HG03442 (cell line): ENCODE data around the gene GALT.

Source experiments
- ATAC-seq: cut with Tn5 transposase; IDR thresholded peaks from one replicate; pipeline ENCODE4 v1.9.1; 2021; ENCODE audit warnings: mild to moderate bottlenecking, moderate library complexity; ENCODE audit not compliant: unreplicated experiment

Gene GALT

DNA sequence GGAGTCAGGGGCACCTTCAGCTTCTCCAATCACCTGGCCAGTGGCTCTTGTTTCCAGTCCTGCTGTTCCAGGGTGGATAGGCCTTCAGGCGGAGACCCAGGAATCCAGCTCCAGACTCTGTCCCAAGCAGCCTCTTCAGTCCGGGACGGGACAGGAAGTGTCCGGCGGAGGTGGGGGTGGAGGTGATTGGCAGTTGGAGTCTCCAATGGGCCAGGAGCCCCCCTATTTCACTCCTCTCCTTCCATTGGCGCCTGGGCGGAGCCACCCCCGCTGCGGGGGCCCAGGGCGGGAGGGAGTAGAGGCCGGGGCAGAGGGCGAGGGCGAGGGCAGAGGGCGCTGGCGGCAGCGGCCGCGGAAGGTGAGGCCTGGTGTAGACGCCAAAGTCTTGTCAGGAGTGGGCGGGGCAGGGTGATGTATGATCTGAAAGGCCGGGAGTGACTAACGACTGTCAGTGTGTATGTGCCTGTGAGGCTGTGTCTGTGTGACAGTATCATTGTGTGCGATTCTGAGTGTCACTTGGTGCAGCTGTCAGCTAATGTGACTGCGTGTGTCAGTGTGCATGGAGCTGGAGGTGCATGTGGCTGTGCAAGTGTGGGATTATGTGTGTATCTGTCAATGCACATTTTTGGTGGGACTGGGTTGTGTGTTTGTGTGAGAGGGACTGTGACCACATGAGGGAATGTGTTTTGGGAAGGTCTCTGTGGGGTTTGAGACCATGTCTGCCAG, 5.6 kb downstream of the GALT start, which contains the start of gene IL11RA:
Gene IL11RA (plus strand): TSS at position 310 of the 726 bp plus-strand sequence. CDS start 3,033 bp downstream, outside the sequence.
- ATAC-seq = no peak

DNA sequence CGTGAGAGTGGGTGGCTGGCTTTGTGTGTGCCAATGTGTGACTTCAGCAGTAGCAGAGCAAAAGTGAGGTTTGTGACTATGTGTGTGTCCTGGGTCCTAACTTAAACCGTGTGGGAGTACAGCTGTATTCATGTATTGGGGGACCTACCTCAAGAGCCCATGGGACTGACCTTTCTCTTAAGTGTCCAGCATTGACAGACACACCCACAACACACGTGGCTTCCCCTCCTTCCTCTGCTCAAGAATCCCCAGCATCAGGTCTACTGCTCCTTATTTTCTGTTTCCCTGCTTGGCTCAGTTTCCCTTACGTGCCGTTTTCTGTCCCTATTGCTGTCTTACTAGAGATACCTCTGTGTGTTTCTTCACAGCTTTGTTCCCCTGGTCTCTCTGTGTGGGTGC, 6.1 kb downstream of the GALT start:
- ATAC-seq = no peak

GRCh38 chr9:34653151-34654072, 6.9 kb downstream of the GALT start:
- ATAC-seq = no peak

GRCh38 chr9:34654323-34655051, 8.0 kb downstream of the GALT start:
- ATAC-seq = no peak

DNA sequence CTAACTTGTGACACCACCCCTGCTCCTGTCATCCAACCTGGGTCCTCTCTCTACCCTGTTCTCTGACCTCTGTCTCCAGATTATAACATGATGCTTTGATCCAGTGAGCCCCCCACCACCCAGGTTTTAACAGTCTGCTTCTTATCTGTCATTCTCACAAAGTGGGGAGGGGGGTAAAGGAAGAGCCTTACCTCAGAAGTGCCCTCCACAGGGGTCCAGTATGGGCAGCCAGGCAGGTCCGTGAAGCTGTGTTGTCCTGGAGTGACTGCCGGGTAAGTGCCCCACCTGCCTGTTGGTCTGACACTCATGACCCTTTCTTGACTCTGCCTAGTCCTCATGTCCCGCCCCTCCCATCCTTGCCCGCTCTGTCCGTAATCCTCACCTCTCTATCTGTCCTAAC, 8.9 kb downstream of the GALT start:
- no peak for ATAC-seq

- ATAC-seq = no peak
Observed at GRCh38 chr9:34656992-34657391, 10.5 kb downstream of the GALT start.

DNA sequence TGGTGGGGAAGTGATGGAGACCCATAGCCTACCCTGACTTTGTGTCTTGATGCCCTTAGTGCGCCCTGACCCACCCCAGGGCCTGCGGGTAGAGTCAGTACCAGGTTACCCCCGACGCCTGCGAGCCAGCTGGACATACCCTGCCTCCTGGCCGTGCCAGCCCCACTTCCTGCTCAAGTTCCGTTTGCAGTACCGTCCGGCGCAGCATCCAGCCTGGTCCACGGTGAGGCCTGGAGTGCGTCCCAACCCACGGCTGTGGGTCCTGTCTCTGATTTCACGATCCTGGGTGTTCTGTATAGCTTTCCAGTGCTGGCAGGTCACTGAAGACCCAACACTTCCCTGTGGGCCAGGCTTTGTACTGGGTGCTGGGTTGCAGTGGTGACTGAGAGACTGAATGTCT, 12.0 kb downstream of the GALT start:
- no peak for ATAC-seq

- no peak for ATAC-seq
Observed at GRCh38 chr9:34659592-34660253, 13.2 kb downstream of the GALT start.

- no peak for ATAC-seq
Observed at GRCh38 chr9:34662526-34663302, 16.2 kb downstream of the GALT start, which contains the start of gene CCL27. TSS of gene CCL27 (minus strand) at chr9:34662657. CDS start at chr9:34662633, 24 bp downstream.

- ATAC-seq = no peak
Observed at GRCh38 chr9:34663303-34663605, 16.8 kb downstream of the GALT start.

DNA sequence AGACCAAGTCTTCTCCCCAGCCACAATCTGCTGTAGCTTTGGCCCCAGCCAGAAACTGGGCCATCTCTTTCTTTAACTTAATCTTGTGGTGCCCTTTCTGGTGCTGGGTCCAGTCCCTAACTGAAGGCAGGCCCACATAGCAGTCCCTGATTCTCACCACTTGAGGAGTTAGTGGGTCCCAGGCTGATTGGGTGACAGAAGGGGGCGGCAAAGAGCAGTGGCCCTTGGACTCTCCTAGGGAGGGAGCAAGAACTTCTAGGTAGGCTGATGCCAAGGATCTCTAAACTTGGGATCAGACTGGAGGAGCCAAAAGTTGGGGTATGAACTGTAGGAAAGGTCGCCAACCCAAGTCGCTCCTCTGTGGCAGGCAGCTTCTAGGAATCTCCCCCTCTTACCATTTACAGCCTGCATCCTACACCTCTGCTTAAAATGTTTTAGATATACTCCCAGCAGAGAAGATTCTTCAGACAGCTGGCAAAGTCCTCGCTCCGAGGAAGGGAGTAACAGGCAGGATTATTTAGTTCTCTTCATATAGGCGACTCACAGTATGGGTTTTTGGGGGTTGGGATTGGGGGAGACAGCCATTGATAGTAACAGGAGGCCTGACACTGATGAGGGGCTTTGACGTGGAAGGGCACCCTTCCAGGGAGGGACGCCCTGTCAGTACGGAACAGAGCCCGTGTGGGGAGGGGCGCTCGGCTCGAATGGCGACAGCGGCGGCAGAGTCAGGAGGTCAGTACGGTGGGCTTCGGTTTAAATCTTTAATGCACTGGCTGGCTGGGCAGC, 18.0 kb downstream of the GALT start:
- ATAC-seq = peak; percentile 38

- peak; percentile 24 for ATAC-seq
Observed at GRCh38 chr9:34665067-34665380, 18.5 kb downstream of the GALT start.

DNA sequence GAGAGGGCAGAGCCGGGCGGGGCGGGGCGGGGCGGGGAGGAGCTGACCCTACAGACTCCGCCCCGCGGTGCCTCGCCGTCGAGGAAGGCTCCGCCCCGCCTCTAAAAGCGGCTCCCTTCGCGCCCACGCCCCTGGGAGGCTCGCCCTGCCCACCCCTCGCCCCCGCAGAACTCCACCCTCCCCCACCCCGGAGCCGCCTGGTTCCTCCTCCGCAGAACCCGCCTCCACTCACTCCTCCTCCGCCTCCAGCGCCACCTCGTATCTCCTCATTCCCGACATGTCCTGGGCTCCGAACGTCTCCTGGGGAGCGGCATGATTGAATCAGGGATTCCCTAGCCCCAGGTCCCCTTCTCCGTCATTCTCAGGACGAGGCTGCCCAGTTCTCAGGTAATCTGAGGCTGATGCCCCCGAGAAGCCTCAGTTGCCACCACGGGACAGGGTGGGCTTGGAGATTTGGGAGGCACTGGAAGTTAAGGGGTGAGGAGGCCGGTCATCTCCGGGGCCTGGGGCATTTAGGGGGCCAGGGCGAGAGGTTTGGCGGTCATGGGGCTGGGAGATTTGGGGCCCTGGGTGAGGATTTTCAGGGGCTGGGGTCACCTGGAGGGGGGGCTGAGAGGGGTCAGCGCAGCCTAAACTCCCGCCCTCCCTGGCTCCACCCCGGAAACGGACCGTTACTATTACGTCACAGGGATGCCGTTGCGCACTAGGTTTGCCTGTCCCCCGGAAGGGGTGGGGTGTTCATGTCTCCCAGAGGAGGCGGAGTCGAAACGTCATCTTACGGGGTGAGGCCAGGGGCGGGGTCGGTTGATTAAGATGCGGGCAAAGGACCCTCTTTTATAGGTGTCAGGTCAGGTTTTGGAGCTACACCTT, 19.1 kb downstream of the GALT start:
- ATAC-seq = peak; percentile 57

- no peak for ATAC-seq
Observed at GRCh38 chr9:34669809-34670562, 23.5 kb downstream of the GALT start.

DNA sequence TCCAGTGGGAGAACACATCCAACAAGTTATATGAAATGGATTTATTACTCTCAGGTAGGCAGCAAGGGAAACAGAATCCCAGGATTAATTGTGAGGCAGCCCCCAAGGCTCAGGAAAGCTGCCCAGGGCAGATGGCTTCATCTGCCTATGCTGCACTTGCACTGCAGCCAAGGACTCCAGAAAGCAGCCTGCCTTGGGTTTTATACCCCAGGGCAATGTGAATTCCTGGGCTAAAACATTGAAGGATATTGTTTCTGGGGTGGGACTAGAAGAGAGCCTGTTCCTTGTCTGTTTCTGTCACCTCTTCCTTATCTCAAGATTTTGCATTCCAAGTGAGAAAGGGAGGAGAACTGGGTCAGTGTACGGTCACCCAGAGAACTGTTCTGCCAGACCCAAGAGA, 24.8 kb downstream of the GALT start:
- no peak for ATAC-seq

- no peak for ATAC-seq
Observed at GRCh38 chr9:34674440-34674839, 28.0 kb downstream of the GALT start.

- no peak for ATAC-seq
Observed at GRCh38 chr9:34675048-34675714, 28.7 kb downstream of the GALT start.
